Fibroblast of peridontal ligament (primary cell): ENCODE data around the gene PRKCA.
"Not testable (repeated sequence)": the region's sequence is repeated elsewhere in the genome, so short reads cannot be mapped to it uniquely, and the experiment has no call there.

Source experiments
- DNase-seq: peaks from one replicate; pipeline ENCODE4 v3.0.0-alpha.2; 2010; ENCODE audit errors: extremely low read depth

The PRKCA gene

DNA sequence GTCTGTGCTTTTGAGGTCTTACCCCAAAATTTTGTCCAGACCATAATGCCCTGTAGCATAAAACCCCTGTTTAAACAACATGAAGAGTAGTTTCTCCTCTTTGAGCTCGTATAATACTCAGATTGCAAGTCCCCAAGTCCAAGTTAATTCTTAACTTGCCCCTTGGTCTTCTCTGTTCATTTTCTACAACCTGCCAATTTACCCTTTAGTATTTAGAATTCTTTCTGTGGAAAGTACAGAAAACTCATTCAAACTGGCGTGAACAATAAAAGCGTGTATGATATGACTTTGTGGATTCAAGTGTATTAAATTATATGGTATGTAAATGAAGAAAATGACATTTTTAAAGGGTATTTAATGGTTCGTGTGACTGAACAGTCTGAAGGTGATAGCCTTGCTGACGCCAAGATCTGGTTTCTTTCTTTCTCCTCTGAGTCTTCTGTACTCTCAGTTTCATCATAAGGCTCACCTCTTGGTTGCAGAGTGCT, 185.6 kb downstream of the PRKCA start:
- no peak for DNase-seq

DNA sequence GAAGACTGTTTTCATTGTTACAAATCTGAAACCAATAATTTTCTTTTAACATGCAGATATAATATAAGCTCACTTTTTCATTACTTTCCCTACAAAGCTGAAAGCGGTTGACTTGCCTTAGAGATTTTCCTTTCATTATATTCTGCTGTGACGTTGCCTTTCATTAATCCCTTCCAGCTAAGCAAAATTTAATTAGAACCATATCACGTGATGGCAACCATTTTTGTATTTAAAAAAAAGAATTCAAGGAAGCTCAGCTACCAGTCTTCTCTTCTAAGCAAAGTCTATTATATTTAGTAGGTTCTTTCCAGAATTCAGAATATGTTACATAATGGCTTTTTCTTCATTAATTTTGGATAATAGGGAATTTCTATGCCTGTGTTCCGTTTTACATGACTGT, 186.5 kb downstream of the PRKCA start:
- DNase-seq = no peak

DNA sequence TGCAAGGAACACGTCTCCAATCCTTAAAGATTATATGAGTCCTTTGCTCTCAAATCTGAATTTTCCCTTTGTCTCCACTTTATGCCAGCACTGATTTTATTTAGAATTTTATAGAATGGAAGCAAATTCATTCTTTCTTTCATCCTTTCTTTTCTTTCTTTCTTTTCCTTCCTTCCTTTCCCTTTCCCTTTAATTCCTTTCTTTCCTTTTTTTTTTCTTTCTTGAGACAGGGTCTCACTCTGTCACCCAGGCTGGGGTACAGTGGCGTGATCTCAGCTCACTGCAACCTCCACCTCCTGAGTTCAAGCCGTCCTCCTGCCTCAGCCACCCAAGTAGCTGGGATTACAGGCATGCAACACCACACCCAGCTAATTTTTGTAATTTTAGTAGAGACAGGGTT, 187.2 kb downstream of the PRKCA start:
- not testable (repeated sequence) for DNase-seq

DNA sequence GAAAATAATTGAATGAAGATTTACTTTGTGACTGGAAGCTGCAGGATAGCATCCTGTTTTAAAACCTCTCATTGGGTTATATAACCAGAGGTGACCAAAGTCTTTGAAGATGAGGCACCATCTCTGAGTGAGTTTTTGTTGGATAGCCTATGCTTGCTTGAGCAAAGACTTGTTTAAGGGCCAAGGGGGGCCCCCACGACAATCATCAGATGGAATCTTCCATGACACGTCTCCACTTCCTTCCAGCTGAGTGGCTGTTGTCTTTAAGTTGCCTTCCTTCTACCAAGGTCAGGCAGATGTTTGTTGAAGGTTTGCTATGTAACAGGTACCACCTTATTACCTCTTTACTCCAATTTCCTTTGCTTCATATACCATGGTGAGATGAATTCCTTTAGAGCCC, 188.8 kb downstream of the PRKCA start:
- DNase-seq = no peak

DNA sequence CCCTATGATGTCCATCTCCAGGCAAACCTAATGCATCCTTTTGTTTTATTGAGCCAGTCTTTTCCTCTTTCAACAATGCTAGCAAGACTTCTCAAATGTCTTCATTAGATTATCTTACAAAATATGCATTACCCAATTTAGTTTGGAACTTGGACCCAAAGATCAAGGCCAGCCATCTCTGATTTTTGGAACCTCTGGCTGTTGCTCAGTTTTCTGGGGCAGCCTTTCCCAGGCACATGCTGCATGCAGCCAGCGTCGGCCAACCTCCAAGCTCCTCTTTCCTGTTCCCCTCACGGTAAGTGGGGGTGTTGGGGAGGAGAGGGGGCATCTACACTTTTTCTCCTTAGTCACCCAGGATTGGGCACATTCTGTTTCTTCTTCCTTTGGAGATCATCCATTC, 189.3 kb downstream of the PRKCA start:
- no peak for DNase-seq

DNA sequence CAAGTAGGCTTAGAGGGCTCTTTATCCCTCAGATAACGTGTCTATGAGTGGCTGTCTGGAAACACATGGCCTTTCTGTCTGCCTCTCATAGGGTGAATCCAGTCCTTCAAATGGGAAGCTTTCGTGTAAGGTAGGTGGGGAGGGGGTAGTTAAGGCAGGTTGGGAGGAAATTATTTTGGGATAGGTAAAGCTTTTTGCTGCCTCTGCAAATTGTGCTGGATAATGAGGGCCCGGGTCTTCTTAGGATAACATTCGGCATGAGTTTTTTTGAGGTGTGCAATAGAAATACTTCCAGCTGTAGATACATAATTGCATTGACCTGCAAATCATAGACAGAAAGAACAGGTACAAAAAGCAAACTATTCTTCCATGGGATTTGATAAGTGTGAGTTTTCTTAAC, 189.7 kb downstream of the PRKCA start:
- no peak for DNase-seq

DNA sequence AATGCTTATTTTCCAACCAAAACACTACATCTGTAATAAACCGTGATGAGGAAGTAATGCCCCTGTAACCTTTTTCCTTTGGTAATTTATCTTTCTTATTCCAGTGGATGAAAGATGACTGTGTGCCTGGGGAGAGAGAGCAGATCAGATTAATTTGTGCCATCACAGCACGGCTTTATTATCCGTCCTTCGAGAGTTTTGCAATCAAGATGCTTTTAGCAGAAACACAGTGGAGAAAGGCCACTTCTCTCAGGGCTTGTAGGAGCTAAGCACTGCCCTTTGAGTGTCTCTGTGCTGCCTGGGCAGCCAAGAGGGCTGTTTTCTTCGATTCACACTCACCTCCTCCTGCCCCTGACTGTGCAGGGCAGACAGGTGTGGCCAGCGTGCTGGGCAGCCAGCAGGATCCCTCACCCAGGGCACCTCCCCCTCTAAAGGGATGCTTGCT, 190.2 kb downstream of the PRKCA start:
- DNase-seq = no peak

DNA sequence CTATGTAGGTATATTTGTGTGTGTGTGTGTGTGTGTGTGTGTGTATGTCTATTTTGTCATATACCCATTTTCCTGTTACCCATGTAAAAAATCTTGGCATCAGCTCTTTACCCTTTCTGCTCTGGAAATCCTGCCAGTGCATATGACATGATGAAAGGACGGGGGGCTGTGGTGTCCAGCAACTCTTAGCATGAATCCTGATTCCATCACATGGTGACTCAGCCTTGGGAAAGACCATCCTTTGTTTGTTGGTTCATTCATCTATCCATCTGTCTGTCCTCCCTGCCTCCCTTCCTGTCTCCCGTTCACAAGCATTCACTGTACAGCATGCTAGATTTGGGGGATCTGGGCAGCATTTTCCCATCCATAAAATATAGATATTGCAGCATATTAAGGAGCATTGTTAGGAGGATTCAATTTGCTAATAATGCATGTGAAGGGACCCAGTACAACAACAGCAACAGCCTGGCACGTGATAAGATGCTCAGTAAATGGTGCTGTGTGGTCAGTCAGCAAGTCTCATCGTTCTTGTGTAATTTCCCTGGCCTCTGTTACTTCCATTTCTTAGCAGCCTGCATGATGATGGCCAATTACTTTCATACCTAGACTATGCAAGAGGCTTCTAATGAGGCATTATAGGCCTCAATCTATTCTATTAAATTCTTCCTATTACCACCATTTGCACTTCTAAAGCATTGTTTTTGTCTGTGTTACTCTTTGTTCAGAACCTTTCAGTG, 191.0 kb downstream of the PRKCA start:
- peak; percentile 81 for DNase-seq

DNA sequence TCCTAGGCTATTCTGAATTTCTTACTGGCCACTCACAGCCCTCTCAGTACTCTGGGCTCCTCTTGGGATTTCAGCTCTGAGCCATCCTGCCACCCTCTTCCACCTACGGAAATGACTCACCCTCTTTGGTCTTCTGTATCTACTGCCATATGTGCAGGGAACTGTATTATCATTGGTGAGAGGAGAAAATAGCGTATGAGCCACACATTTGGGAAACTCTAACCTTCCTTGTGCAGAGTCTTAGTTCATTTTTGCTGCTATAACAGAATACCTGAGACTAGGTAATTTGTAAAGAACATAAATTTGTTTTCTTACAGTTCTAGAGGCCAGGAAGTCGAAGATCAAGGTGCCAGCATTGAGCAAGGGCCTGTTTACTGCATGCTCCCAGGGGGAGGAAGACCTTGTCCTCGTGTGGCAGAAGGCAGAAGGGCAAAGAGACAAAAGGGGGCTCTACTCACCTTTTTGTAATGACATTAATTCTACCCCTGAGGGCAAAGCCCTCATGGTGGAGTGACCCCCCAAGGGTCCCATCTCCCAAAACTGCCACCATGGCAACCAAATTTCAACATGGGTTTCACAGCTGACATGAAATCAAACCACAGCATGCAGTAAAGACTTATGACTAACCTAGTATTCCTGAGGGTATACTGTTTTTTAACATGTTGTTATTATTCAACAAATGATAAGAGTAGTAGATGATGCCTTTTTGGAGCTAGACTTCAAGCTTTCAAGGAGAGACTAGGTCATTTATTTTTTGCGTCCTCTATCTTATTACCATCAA, 191.8 kb downstream of the PRKCA start:
- DNase-seq = peak; percentile 82

DNA sequence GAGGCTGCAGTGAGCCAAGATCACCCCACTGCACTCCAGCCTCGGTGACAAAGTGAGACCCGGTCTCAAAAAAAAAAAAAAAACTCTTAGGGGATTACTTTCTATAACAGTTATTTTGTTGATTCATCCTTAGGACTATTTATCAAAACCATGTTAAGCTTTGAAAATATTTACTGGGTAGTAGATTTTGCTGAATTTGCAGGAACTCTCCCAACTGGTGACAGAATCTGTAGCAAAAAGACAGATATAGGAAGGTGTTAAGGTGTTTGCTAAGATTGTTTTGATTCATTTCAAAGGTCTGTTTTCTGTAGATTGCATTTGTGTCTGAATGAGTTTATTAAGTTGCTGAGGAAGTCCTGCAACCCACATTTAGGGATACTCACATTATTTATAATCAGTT, 192.6 kb downstream of the PRKCA start:
- no peak for DNase-seq

DNA sequence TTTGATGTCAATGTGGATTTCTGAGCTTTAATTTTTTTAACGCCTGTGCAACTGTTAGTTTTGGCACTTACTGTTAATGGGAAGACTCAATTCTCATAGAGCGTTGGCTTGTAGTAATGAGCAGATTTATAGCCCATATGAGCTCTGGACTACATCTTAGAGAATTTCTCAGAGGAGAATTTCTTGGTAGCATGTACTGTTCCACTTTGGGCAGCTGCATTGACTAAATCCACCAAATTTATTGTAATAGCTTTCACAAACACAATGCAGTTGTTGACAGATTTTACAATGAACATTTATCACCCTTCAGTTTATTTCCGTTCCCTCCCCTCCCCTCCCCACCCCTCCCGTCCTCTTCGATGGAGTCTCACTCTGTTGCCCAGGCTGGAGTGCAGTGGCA, 193.9 kb downstream of the PRKCA start:
- no peak for DNase-seq

DNA sequence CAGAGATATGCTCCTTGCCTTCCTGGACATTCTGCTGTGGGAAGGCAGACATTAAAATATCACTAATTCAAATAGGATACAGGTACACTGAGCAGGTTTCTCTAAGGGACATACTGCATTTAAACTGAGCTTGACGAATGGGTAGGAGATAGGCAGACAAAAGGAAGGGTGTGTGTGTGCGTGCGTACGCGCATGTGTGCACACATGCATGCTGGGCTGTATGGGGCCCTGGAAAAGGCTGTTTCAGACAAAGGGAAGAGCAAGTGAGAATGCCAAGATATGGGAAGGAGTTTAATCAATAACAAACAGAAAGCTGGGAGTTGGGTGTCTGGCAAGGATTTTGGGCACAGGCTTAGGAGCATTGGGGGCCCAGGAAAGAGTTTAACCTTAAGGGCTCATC, 196.2 kb downstream of the PRKCA start:
- no peak for DNase-seq

DNA sequence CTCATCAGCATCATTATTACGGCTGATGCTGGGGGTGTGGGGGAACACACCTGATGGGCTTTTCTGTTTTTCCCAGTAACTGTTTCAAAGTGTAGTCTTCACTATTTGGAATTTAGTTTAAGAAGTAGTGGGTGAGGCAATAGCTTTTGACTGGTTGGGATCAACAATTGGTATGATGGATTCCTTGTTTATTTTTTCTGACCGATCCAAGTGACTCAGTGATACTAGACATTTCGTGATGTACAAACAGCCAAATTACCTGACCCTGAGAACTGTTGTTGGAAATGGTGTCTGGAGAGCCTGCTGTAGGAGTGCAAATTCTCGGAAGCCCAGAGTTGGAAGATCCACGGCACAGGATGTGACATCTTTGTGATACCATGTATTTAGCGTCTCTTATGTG, 204.2 kb downstream of the PRKCA start:
- DNase-seq = peak; percentile 27

DNA sequence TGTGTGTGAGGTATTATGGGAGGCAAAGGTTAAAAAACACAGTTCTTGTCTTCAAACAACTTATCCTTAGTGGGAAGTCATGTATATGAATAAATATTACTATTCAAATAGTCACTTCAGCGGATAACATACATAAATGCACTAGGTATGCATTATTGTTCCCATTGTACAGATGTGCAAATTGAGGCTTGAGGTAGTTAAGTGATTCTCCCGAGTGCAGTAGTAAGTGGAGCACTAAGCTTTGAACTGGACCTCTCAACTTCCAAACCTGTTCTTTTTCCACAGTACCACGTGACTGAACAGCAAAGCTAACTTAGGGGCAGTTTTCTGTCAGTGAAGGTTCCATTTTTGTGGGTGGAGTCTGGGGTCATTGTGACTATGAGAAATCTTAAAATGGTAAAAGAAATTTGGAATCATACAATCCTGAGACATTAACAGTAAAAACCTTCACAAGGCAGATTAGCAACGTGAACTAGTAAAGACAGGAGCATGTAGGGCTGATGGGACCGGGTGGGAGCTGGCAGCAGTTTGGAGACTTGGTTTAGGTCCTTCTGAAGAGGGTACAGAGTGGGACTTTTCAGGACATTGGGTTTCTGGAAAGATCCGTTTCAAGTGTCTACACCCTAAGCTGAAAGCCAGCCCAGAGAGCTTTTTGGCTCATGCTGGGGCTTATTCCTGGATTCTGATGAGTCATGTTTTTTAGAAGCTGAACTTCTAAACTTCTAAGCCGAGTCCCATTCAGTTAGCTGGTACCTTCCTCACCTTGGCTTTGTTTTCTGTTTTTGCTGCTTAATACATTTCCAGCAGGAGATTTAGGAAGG, 204.9 kb downstream of the PRKCA start:
- DNase-seq = peak; percentile 87

DNA sequence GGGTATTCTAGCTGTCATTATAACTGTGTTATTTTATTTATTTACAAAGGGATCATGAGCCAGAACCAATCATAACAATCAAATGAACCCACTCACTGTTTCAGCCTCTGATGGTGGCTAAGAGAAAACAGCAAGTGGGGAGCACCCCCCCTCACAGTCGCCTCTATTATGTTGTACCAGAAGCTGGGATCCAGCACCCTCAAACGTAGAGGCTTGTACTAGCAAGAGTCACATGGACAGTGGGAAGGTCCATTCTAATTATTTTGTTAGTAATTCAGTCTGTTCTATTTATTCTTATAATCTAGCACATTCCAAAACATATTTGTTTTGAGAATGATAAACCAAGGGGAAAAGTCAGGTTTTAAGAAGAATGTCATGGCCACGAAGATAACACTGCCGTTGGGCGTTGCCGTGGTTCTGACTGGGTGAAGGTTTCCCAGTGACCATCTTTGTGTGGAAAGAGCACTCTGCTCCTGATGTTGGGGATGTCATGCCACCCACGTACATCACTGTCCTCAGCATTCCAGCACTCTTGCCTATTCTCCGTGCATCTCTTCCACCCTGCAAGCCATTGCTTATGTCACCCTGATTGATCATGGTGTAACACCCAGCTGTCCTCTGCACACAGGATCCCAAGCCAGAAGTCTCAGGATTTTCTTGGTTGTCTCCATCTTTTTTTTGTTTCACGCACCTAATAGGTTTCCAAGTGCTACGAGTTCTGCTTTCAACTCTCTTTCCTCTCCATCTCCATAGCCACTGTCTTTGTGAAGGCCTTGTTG, 205.8 kb downstream of the PRKCA start:
- DNase-seq = no peak

DNA sequence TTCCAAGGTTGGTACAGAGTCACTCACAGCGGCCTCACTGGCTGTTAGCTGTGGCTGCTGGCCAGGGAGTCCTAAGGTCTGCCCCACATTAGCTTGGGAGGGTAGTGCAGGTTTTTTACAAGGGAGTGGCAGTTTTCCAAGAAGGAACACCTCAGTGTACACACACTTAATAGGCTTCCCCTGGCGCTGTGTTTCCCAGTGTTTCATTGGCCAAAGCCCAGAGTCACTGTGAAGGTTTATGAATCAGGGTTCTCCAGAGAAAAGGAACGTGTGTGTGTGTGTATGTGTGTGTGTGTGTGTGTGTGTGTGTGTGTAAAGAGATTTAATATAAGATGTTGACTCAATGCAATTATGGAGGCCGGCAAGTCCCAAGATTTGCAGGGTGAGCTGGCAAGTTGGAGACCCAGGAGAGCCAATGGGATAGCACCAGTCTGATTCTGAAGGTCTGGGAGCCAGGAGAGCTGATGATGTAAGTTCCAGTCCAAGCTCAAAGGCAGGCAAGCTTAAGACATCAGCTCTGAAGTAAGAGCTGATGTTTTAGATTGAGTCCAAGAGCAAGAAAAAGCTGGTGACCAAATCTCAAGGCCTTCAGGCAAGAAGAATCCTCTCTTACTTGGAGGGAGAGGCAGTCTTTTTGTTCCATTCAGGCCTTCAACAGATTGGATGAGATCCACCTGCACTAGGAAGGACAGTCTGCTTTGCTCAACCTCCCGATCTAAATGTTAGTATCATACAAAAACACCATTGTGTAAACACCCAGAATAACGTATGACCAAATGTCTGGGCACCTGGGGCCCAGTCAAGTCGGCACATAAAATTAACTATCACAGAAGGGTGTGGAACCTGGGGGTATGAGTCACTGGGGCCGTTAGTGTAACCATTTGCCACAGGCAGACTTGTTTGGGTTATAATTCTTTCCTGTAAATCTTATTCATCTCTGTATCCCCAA, 206.8 kb downstream of the PRKCA start:
- DNase-seq = peak; percentile 95

DNA sequence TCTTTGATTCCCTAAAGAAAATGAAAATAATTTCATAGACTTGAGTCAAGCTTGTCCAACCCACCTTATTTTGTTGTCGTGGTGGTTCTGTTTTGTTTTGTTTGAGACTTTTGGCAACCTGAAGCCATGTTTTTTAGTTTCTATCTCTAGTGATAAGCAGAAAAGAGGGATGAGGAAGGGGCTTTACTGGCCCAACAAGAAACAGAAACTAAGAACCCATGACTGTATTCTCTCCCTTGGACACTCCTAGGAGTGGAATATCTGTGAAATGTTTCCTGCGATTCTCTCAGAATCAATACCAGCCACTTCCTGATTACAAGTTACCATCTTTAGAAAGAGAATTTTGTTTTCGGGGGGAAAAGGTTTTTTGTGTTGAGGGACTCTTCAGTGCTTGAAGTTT, 207.5 kb downstream of the PRKCA start:
- DNase-seq = no peak

DNA sequence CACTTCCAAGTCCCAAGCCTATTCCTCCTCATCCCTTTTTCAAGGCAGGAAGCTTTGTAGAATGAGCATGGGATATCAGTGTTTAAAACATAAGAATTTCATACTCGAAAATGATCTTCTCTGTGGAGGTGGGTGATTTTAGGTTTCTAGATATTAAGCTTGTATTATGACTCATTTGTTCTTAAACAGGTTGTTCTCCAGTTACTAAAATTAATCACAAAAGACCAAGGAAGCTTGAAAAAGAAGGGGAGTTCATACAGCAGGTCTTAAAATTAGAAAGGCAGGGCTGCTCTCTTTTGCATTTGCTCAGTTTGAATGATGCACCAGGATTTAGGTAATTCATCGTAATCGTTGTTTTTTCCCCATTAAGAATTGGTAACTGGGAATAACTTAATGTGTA, 208.7 kb downstream of the PRKCA start:
- no peak for DNase-seq

DNA sequence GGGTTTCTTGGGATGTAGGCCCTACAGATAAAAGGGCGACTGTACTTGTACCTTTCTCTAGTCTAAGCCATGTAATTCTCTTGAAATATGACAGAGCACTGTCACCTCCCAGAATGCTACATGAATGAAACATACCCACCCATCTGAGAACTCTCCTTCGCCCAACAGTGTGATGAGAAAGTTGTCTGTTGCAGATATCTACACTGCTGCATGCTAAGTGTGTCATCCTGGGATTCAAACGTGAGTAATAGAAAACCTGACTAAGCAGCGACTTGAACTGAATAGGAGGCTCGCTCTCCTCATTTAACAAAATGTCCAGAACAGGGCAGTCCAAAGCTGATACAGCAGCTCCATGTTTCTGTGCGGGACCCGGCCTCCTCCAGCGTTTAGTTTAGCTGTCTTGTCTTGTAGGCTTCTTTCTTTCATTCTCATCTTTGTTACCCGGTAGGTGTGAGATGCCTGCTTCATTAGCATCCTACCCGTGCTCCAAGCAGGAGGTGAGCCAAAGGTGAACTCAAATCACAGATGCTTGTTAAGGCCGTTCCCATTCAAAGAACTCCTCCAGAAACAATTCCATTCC, 211.9 kb downstream of the PRKCA start:
- no peak for DNase-seq

DNA sequence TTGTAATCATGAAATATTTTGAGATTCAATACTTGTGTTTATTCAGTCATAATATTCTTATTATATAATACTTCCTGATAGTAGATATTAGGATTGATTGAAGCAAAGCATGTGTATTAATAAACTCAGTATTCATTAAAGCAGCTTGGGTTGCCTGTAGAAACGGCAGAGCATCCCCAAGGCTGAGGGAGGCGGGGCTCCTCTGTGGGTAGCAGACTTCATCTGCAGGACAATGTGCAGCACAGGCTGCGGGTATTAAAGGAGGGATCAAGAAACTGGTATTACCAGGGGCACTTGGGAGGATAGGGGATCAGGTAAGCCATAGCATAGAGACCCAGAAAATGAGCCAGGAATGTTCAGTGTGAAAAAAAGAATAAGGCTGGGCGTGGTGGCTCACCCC, 213.6 kb downstream of the PRKCA start:
- DNase-seq = no peak
